K562 (cell line): ENCODE measurements around the gene LRRC75A. TPM values are rescaled to one million over a fixed set of nuclear protein-coding genes. Genes with fewer than 3 reads are reported as not detected.

Experiments
- CEBPG ChIP-seq, 3 experiments: fragments of 200-800 bp in 1 of 3; sonication (Bioruptor generic) in 1 of 3; sonication (generic) in 1 of 3; formaldehyde crosslinking in 1 of 3; IDR thresholded peaks in 2 of 3; conservative IDR thresholded peaks in 1 of 3; 2 replicates each; pipeline versions ENCODE4 v1.6.1 to v1.8.0; 2016 to 2022; ENCODE audit warnings: missing compliant biosample characterization in 2 of 3, missing genetic modification characterization in 2 of 3, mild to moderate bottlenecking in 1 of 3, missing genetic modification reagents in 1 of 3
- E4F1 ChIP-seq: fragments of 250-450 bp; sonication (Bioruptor Pico); IDR thresholded peaks from 2 replicates; pipeline ENCODE4 v1.5.0; 2021; ENCODE audit warnings: mild to moderate bottlenecking, borderline replicate concordance
- HMGXB4 ChIP-seq: sonication (generic); formaldehyde crosslinking; IDR thresholded peaks from 2 replicates; pipeline ENCODE4 v1.8.1; 2023; ENCODE audit warnings: mild to moderate bottlenecking, missing genetic modification reagents
- JUNB ChIP-seq: fragments of 450-650 bp; formaldehyde crosslinking; conservative IDR thresholded peaks from 2 replicates; pipeline ENCODE4 v1.4.0; 2020; ENCODE audit warnings: mild to moderate bottlenecking
- KLF16 ChIP-seq: IDR thresholded peaks from 2 replicates; pipeline ENCODE4 v1.6.1; 2016; ENCODE audit warnings: antibody characterized with exemption
- MAFK ChIP-seq: IDR thresholded peaks from 2 replicates; pipeline ENCODE4 v1.6.1; 2011; ENCODE audit warnings: low read length, improper control_type of control experiment
- PTBP1 ChIP-seq: fragments of 200-400 bp; formaldehyde crosslinking; IDR thresholded peaks from 2 replicates; pipeline ENCODE4 v1.6.1; 2017; ENCODE audit warnings: low read depth, low read length
- RBM25 ChIP-seq: fragments of 200-400 bp; formaldehyde crosslinking; IDR thresholded peaks from 2 replicates; pipeline ENCODE4 v1.6.1; 2018; ENCODE audit warnings: low read length, low read depth, moderate library complexity; ENCODE audit not compliant: severe bottlenecking
- RERE ChIP-seq: sonication (generic); formaldehyde crosslinking; IDR thresholded peaks from 2 replicates; pipeline ENCODE4 v1.8.0; 2023; ENCODE audit warnings: missing genetic modification reagents, mild to moderate bottlenecking, borderline replicate concordance
- SP1 ChIP-seq: sonication (generic); formaldehyde crosslinking; IDR thresholded peaks from 2 replicates; pipeline ENCODE4 v1.8.1; 2022; ENCODE audit warnings: mild to moderate bottlenecking, missing genetic modification reagents
- ZFX ChIP-seq: sonication (generic); formaldehyde crosslinking; IDR thresholded peaks from 2 replicates; pipeline ENCODE4 v1.8.0; 2022; ENCODE audit warnings: mild to moderate bottlenecking, missing genetic modification reagents, moderate library complexity
- ZNF140 ChIP-seq: fragments of 250-450 bp; sonication (Bioruptor Pico); IDR thresholded peaks from 2 replicates; pipeline ENCODE4 v1.8.0; 2021; ENCODE audit warnings: moderate library complexity, mild to moderate bottlenecking, inconsistent platforms
- ZNF740 ChIP-seq, 3 experiments: fragments of 200-800 bp in 1 of 3; sonication (Bioruptor generic) in 1 of 3; sonication (generic) in 1 of 3; formaldehyde crosslinking in 1 of 3; IDR thresholded peaks; 2 replicates each; pipeline versions ENCODE4 v1.6.1 to v1.8.0; 2016 to 2022; ENCODE audit warnings: mild to moderate bottlenecking in 2 of 3, missing compliant biosample characterization in 2 of 3, missing genetic modification characterization in 2 of 3, missing genetic modification reagents in 1 of 3
- ZNF79 ChIP-seq: fragments of 250-450 bp; sonication (Bioruptor Pico); IDR thresholded peaks from 2 replicates; pipeline ENCODE4 v1.4.0; 2020; ENCODE audit warnings: low read depth, mild to moderate bottlenecking, moderate library complexity
- polyA plus RNA-seq, 8 experiments: library from polyadenylated mRNA; depleted of rRNA in 4 of 8; stranded (reverse) in 5 of 8; unstranded in 3 of 8; fragments of >200 nt; fragmentation: Nextera tagmentation in 2 of 8; fragmentation: Illumina TruSeq in 1 of 8; extraction: Ambion mirVana in 2 of 8; extraction: Trizol in 1 of 8; gene quantifications; 2 replicates each; pipeline versions ENCODE4 v1.2.1 to v1.2.3, GENCODE V29; 2011 to 2014; ENCODE audit warnings: inconsistent platforms in 1 of 8, missing spikeins in 1 of 8
- total RNA-seq, 7 experiments: library from RNA; depleted of rRNA in 6 of 7; stranded (reverse); fragments of >200 nt in 6 of 7; fragmentation: Illumina TruSeq in 2 of 7; extraction: Trizol in 2 of 7; gene quantifications; 2 replicates each; pipeline versions ENCODE4 v1.2.1 to v1.2.3, GENCODE V29; 2011 to 2021; ENCODE audit warnings: low replicate concordance in 1 of 7

LRRC75A gene
- total and polyA plus RNA-seq, 9 of the 15 experiments (the other 6 are each of a cell fraction or from before 2014, with no cell fraction given), result 0.04 to 0.34 (median 0.08) TPM; not detected in 5

GRCh38 chr17:16398270-16399267 is 93.4 kb downstream of the LRRC75A start (continued):
- TF ChIP-seq E4F1 (CRISPR knock-in tag), result no peak
- no peak for TF ChIP-seq SP1 (CRISPR knock-in tag)
- TF ChIP-seq CEBPG (CRISPR knock-in tag; IDR thresholded peaks at IDR 0.05), result no peak
- no peak; a peak in 1 of 4 replicates for TF ChIP-seq CEBPG (tag; conservative IDR thresholded peaks at IDR 0.05 in 1 of 2, IDR thresholded peaks at IDR 0.05 in 1 of 2)
- no peak for TF ChIP-seq JUNB (CRISPR knock-in tag)
- no peak for TF ChIP-seq ZNF740 (CRISPR knock-in tag; IDR thresholded peaks at IDR 0.05)
- TF ChIP-seq ZNF740 (tag; IDR thresholded peaks at IDR 0.05), result no peak
- no peak for TF ChIP-seq RBM25
- peak; percentile 84 for TF ChIP-seq KLF16
- no peak for TF ChIP-seq ZNF140 (CRISPR knock-in tag)
- no peak for TF ChIP-seq HMGXB4 (CRISPR knock-in tag)
- TF ChIP-seq PTBP1, result no peak
- TF ChIP-seq RERE (CRISPR knock-in tag), result no peak
- TF ChIP-seq MAFK, result peak; percentile 17; the same call in 1 of the 2 replicates
- TF ChIP-seq ZFX (CRISPR knock-in tag), result no peak
- no peak for TF ChIP-seq ZNF79 (CRISPR knock-in tag)
